Left renal cortex interstitium (tissue), 4 donors: Measurements from ENCODE around the gene ZDHHC7. TPM values are rescaled to one million over a fixed set of nuclear protein-coding genes. Genes with fewer than 3 reads are reported as not detected.

Experiments
- DNase-seq, 4 donors: peaks; one replicate each; pipeline ENCODE4 v3.0.0-alpha.2; 2013; ENCODE audit warnings: low read depth in 4 of 4, low spot score in 2 of 4, missing footprints in 1 of 4
- polyA plus RNA-seq, 4 donors: library from polyadenylated mRNA; unstranded; fragments of 120-200 nt; gene quantifications; one replicate each; pipeline ENCODE4 v1.2.1, GENCODE V29; 2013; ENCODE audit not compliant: insufficient read length in 4 of 4

The ZDHHC7 gene
- polyA plus RNA-seq, 4 donors, result 43.3 to 59.3 (median 55.3) TPM

DNA sequence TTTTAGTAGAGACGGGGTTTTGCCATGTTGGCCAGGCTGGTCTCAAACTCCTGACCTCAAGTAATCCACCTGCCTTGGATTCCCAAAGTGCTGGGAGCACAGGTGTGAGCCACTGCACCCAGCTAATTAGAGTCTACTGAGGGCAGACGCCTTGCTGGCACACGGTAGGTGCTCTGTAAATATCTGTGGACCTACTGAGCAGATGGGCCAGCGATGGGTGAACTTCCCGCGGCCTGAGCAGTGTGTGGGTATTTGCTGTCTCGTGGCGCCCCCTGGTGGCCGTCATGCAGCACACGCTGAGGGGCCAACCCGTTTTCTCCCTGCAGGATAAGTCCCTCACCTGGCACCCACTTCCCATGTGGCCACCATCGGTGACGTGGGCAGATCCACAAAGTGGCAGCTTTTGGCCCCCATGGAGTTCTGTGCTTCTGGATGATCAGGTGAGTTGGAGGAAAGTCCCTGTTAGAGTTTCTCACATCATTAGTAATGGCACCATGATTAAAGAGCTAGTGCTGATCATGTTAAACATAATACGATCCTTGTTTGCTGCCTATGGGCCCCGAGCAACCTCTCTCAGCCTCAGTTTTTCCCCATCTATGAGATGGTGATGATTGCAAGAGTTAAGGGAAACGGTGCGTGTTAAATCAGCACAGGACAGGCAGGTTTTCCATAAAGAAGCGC lies 40.7 kb downstream of the ZDHHC7 start:
- peak in 2 of 4 donors; percentile 45 to 55 for DNase-seq

DNA sequence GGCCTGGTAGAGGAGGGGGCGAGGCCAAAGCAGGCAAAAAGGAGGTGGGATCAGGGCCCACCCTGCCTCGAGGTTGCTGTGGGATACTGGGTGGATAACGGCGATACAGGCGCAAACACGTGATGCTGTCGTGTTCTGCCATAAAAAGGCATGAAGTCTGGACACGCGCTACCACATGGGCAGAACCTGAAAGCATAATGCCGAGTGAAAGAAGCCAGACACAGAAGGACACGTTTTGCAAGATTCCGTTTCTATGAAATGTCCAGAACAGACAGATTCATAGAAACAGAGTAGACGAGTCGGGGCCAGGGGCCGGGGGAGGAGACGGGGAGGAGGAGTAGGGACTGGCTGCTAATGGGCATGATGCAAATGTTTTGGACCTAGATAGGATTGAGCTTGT lies 43.5 kb downstream of the ZDHHC7 start:
- no peak for DNase-seq

DNA sequence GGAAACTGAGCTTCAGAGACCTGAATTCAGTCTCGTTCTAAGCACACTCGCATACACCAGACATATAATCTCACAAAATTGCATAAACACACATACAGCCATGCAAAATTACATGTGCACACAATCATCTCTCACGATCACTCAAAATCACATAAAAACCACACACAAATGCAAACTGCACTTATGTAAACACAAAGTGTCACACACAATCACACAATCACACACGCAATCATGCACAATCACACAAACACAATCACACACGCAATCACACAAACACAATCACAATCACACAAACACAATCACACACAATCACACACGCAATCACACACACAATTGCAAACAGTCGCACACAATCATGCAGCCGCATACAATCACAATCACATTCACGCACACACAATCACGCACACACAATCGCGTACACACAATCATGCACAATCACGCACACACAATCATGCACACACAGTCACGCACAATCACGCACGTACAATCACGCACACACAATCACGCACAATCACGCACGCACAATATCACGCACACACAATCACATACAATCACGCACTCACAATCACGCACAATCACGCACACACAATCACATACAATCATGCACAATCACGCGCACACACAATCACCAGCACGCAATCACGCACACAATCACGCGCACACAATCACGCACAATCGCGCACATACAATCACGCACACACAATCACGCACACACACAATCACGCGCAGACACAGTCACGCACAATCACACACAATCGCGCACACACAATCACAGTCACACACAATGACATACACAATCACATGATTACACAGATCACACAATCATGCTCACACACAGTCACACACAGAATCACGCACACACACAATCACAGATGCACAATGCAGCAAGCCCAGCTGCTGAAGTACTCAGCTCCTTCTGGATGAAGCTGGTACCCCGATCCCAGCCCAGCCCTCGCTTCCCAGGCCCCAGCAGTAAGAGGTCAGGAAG lies 45.6 kb downstream of the ZDHHC7 start:
- DNase-seq, result no peak

DNA sequence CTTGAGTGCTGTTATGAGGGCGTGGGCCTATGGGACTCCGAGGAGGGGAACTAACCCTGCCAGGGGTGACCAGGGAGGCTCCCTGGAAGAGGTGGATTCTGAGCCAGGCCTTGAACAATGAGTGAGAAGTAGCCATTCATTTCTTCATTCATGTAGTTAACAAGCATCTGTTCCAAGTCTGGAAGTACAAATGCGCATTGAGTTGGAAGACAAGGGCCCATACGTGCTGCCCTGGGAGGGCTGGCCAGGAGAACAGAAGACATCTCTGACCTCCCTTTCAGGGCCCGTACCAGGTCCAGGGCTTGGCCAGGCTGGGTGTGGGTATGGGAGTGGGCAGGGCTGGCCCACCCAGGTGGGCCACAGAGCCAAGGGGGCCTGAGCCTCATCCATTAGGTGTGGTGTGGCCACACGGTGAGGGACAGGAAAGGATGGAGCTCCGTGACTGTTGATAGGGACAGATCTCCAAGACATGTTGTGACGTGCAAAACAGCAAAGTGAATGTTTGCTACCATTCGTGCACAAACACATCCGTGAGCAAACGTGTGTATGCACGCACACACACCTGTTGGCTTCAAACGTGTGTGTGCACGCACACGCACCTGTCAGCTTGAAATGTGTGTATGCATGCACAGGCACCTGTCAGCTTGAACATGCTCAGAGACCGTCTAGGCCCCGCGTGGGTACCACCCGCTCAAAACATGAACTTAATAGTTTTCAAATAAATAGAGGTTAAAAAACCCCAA lies 46.8 kb downstream of the ZDHHC7 start:
- no peak for DNase-seq

DNA sequence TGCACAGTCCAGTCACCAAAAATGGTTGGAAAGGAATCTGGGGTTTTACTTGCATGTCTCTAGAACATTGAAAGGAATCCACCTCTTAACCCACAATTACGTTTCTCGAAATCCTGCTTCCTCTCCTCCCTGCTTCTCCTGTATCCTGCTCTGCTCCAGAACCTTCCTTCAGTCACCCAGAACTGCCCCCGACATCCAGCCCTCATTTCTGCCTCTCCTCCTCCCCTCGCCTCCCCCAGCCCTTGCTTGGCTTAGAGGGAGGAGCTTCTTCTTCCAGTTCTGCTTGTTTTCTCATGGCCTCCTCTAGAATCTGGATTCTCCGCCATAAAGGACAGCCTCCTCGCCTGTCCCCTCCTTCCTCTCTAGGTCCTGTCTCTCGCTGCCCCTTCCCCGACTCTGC lies 48.3 kb downstream of the ZDHHC7 start:
- no peak for DNase-seq

DNA sequence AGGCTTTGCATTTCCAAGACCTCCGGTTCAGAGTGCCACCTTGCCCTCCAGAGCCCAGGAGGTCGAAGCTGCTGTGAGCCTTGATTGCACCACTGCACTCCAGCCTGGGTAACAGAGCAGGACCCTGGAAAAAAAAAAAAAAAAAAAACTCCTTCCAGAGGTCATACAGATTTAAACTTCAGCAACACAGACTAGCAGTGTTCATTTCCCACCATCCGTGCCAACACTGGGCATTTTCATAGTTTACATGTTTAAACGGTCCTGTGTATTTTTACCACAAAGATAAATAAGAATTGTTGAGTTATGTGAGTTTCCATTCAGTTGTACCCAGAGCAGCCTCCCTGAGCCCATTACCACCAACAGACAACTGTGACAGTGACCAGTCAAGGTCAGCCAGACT lies 50.4 kb downstream of the ZDHHC7 start:
- no peak for DNase-seq

DNA sequence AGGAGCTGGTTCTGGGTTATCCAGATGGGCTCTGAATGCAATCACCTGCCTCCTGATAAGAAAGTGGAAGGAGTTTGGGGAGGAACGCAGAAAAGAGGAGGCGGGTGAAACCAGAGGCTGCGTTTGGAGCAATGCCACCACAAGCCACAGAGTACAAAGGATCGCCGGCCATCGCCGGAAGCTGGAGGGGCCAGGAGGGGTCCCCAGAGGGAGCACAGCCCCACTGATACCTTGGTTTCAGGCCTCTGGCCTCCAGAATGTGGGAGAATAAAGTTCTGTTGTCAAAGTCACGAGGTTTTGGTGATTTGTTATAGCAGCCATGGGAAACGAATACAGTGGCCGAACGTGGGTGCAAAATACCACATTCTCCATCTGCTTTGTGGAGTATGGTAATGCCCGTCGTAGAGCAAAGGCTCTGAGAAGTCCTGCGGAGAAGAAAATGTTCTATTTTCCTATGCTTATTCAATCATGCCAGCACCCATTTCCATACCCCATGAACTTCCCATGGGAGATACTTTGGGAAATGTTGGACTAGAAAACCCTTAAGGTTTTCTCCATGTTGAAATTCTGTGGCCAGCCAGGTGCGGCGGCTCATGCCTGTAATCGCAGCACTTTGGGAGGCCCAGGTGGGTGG lies 51.4 kb downstream of the ZDHHC7 start:
- no peak for DNase-seq

DNA sequence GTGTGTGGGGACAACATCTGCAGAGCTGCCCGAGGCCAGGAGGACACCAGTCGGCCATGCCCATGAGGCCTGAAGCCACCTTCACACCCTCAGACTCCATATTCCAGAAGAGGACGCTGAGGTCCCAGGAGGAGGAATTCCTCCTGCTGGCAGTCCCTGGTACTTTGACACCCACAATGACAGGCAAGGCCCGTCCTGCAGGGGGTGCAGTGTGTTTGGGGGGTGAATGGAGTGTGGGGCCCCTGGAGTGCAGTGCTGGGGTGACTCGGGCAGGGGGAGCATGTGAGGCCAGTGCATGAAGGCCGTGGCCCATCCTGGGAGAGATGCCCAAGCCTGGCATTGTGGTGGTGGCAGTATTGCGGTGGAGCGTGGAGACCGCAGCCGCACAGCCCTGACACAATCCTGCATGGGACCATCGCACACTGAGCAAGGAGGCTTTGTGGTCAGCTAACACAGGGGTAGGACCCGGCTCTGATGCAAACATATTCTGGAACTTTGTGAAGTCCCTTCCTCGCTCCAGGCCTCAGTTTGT lies 52.2 kb downstream of the ZDHHC7 start:
- DNase-seq, result no peak

DNA sequence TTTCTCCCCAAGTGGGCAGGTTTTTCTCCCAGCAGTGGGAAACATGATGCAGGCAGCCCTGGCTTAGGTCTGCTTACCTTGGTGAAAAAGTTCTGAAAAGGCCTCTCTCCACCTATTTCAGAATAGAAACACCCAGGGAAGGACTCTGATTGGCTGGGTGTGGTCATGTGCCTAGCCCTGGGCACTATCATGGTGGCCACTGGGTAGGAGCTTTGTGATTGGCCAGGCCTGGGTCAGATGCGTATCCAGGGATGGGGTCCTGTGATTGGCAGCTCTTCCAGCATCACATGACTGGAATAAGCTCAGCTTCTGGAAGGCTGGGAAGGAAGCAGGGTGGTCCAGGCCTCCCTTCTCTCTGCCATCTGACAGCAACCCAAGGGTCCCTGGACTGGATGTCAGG lies 53.5 kb downstream of the ZDHHC7 start:
- no peak for DNase-seq

DNA sequence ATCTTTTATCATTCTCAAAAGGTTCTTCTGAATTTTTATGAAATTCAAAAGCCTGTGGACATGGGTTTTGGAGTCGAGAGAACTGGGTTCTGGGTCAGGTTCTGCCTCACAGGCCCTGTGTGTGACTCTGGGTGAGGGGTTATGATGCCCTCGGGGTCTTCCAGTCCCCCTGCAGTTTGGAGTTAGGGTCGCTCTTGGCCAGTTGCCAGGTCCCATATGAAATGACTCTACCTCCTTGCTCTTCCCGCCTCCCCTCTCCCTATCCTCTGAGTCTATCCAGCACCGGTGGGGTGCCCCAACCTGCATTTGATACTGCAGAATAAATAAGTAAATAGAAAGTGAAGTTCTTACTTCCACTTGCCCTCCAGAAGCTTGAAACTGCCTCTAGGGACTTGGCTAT lies 54.1 kb downstream of the ZDHHC7 start:
- no peak for DNase-seq

DNA sequence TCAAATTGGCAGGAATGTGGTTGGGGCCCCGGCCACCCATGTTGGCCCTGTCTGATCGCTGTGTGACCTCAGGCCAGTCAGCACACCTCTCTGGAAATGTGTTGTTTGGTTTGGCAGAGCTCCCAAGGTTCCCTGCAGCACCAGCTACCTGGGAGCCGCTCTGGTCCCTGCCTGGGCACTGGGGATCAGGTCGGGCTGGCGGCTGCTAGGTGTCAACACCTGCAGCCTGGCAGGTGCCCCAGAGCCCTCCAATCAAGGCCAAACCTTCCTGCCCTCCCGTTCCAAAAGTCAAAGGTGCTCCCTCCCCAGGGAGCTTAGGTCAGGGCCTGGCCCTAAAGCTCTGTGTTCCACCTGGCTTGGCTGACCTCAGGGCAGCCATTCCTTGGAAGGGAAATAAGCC lies 55.9 kb downstream of the ZDHHC7 start:
- no peak for DNase-seq

DNA sequence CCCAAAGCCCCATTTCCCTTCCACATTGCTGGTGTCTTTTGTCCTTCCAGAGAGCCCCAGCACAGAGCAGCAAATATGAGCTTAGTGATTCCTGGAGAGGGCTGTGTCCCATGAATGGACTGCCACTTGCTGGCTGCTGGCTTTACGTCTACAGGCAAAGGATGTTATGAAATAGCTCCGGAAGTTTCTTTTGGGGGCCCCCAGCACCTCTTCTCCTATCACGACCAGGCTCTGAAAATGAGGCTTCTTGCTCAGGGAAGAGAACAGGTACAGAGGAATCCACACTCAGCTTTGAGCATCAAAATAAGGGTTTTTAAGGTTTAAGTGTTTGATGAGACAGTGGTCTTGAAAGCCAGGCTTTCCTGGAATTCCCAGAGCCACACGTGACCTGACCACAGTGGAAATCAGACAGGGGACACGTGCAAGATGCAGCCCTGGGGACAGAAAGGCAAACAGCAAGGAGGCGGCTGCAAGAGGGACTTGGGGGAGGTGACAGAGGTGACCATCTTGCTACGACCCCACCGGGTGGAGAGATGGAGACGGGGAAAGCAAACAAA lies 58.1 kb downstream of the ZDHHC7 start:
- DNase-seq, result no peak

DNA sequence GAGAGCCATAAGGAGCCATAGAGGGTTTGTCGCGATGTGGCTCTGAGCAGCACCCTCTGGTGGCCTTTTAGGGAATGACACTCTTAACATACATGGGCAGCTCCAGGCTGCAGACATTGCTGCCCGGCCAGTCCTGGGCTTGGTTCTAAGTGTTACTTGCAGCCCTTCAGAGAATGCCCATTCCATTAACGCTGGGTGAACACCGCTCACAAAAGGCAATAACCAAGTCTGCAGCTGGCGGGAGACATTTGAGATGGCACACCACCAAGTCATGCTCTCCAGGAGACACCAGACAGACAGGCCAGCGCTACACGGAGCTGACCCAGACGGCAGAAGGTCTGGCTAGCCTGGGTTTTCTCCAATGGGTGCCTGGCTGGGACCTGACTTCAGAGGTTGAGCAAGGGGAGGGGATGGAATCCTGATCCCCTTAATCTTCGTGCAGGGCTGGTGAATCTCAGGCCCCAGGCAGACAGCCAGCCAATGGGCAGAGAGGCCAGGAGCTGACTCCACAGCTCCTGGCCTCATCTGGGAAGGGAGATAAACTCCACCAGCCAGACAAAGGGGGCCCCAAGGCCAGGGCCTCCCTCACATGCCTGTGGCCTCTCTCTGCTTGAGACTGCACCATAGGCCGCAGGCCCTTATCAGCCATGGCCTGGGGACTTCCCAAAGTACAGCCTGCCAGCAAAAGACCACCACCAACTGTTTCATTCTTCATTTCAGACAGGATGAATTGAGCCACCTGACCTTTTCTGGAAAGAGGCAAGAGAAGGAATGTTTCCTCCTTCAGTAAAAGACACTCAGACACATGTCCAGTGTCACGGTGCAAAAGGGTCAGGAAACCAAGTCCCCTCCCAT lies 58.8 kb downstream of the ZDHHC7 start:
- peak; percentile 52 to 72 (median 68) for DNase-seq

DNA sequence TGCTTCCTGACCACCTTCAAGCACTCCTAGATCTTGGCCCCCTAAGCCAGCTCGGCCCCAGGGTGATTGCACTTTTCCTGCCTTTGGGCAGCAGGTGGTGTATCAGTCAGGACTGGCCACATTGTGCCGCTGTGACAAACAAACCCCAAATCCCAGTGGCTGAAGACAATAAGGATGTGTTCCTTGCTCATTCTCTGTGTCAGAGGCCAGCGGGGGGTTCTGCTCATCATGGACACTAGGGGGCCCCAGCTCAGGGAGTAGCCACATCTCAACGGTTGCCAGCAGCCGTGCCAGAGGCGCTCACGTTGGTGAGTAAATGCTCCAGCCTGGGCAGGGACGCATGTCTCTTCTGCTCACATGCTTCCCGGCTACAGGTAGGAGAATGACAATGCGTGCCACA lies 60.4 kb downstream of the ZDHHC7 start:
- no peak for DNase-seq

DNA sequence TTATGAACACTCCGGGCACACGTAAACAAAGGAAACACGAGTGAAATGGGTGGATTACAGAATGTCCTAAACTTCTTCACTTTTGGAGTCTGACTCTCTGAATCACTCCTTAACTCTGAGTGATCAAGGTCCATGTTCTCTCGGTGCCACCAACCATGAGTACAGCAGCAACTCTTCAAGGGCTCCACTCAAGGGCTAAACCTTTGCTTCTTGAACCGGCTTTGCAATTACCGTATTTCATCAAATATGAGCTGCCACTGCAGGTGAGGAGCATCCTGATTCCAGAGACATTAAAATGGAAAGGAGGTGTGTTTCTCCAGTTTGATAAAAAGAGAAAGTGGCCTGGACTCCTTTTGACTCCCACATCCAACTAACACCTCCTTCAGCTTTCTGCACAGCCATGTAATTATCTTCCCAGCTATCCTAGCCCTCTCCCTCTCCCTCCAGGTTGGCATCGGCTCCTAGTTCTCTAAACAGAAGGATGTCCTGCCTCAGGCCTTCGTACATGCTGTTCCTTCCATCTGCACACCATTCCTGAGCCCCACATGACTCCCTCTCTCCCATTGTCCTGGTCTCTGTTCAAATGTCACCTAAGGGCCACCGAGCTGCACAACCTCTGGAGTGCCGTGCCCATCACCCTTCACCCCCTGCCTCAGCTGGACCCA lies 61.4 kb downstream of the ZDHHC7 start:
- no peak for DNase-seq

DNA sequence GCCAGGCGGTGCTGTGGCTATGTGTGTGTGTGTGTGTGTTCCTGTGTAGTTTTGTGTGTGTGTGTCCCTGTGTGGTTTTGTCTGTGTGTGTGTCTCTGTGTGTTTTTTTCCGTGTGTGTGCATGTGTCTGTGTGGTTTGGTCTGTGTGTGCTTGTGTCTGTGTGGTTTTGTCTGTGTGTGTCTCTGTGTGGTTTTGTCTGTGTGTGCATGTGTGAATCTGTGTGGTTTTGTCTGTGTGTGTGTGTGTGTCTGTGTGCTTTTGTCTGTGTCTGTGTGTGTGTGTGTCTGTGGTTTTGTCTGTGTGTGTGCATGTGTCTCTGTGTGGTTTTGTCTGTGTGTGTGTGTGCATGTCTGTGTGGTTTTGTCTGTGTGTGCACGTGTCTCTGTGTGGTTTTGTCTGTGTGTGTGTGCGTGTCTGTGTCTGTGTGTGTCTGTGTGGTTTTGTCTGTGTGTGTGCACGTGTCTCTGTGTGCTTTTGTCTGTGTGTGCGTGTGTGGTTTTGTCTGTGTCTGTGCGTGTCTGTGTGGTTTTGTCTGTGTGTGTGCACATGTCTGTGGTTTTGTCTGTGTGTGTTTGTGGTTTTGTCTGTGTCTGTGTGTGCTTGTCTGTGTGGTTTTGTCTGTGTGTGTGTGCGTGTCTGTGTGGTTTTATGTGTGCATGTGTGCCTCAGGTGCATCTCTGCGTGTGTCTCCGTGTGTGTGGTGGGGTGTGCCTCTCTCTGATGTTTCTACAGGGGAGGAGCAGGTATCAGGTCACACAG lies 62.3 kb downstream of the ZDHHC7 start:
- DNase-seq, result no peak

DNA sequence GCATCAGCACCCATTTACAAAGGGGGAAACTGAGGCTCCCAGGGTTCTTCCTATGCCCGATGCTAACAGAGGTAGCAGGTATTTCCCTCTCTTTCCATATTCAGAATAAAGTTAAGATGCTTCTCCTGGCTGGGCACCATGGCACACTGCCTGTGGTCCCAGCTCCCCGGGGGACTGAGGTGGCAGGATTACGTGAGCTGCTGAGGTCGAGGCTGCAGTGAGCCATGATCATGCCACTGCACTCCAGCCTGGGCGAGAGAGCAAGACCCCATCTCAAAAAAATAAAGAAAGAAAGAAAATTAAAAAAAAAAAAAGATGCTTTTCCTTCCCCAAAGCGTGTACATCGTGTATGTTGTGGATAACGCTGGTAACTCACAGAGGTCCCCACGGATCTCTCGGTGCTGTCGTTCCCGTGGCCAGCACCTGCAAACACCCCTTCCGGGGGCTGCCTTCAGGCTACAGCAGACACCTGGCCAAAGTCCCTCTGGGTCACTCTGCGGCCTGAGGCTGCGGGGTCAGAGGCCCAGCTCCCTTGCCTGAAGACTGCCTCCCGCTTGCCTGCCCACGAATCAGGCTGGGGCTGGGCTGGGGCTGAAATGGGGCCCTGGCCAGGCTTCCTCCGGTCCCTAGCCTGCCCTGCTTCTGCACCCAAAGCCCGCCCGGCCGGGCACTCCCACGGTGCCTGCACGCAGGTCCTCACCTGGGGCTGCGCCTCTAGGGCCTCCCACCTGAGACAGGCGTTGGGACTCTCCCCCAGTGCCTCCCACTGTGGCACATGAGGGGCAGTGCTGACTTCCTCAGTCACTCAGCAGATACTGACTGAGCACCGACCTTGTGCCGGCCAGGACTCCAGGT lies 63.1 kb downstream of the ZDHHC7 start:
- DNase-seq, result no peak
